NCI-H526 (cell line): ENCODE data around the gene RASA2.
"Not testable (repeated sequence)": the region's sequence is repeated elsewhere in the genome, so short reads cannot be mapped to it uniquely, and the experiment has no call there.

Experiments
- DNase-seq, 2 experiments: peaks; one replicate each; lab custom pipeline; 2025; lab: John Stamatoyannopoulos, UW

Gene RASA2

DNA sequence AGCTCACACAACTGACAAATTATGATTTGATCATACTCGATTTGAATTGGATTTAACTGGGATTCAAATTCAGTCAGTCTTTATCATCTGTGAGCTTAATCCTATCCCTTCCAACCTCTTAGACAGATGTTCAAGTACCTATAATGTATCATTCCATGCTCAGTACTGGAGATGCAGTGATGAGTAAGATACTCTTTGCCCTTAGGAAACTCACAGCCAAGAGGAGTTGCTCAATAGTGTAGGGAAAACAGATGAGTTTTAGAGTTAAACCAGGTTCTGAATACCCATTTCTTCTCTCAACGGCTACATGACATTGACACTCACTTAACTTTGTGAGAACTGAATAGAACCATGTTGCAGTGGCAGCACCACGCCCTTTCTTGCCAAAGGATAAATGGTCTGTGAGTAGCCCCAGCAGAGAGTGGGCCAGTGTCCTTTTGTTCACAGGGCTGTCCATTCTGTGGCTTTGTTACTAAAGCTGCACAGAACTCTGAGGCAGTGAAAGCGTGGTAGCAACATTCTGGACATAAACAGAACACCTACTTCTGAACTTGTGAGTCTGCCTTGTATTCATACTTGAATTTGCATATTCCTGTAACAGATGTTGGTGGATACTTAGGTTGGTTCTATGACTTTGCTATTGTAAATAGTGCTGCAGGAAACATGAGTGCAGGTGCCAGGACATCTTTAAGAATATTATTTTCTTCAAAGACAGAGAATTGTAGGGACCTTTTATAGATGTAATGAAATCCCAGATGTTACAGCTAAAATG lies 91.6 kb downstream of the RASA2 start:
- DNase-seq, result peak; percentile 65 to 75

DNA sequence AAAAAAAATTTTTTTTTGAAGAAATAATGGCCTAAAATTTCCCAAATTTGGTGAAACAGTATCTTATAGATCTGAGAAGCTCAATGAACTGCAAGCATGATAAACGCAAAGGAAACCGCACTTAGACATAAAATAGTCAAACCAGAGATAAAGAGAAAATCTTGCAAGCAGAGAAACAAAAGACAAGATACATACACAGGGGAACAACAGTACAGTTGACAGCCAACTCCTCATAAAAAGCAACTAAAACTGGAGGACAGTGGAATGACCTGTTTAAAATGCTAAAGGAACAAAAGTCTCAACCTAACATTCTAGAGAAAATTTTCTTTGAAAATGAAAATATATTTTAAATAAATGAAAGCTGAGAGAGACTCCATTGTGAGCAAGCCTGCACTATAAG lies 107.5 kb downstream of the RASA2 start:
- DNase-seq, result no peak

DNA sequence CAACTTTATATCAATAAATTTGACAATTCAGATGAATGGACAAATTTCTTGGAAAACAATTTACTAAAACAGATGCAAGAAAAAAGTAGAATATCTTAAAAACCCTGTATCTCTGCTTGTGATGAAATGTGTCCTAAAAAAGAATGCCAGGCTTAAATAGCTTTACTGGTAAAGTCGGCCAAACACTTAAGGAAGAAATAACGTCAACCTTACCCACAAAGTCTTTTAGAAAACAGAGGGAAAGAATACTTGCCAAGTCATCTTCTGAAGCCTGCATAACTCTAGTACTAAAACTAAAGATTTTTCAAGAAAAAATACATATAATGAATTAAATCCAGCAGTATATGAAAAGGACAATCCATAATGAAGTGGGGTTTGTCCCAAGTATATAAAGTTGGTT lies 111.1 kb downstream of the RASA2 start:
- DNase-seq, result no peak

DNA sequence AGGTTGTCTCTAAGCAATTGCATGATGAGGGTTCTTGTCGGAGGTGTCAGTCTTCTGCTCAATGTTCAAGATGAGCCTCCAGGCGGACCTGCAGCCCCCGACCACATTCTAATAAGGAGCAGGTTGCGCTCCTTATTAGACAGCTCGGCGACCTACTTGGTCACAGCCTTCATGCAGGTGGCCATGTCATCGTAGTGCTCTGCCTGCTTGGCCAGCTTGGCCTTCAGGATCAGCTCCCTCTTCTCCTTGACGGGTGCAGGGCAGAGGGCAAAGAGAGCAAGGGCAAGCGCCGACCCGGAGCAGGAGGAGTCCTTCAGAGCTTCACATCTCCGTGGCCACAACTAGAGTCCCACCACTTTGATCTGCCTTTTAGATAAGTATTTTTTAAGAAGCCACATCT lies 113.5 kb downstream of the RASA2 start:
- no peak for DNase-seq

DNA sequence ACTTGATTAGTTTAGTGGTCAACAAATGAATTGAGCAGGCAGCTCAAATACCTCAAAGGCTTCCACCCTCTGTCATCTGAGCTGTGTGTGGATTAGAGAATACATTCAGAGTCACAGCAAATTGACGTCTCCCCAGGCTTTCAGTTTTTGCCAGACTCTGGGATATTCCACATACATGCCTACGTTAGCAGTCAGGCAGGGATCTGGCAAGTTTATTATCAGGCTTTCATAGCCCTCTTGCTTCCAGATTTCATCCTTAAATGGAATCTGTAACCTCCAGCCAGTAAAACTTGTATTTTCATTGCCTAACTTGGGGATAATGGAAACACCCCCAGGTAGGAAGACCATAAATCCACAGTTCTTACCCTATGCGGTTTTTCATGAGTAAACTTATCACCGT lies 115.9 kb downstream of the RASA2 start:
- DNase-seq, result no peak

DNA sequence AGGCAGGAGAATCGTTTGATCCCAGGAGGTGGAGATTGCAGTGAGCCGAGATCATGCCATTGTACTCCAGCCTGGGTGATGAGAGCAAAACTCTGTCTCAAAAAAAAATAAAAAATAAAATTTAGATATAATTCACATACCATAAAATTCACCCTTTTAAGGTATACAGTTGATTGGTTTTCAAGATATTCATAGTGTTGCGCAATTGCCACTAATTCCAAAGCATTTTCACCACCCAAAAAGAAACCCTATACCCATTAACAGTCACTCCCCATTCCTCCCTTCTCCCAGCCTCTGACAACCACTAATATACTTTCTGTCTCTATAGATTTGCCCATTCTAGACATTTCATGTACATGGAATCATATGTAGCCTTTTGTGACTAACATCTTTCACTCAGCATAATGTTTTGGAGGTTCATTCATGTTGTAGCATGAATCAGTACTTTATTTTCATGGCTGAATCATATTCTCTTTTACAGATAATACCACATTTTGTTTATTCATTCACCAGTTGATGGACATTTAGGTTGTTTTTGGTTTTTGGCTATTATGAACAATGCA lies 116.7 kb downstream of the RASA2 start:
- no peak for DNase-seq

DNA sequence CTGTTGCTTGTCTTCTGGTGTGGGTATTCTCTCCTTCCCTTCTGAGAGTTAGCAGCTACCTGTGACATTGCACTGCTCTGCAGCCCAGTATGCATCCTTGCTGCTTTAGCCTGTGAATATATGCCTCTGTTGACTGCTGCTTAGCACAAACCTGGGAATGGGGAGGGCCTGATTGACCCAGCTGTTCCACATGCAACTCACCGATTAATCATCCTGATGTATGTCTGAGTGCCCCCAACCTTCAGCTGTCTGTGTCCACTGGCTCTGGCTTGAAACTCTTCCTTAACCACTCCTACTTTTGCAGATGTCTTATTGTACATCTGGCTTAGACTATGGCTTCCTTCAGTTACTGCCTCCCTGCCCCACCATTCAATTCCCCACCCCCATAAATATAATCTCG lies 119.1 kb downstream of the RASA2 start:
- no peak for DNase-seq

DNA sequence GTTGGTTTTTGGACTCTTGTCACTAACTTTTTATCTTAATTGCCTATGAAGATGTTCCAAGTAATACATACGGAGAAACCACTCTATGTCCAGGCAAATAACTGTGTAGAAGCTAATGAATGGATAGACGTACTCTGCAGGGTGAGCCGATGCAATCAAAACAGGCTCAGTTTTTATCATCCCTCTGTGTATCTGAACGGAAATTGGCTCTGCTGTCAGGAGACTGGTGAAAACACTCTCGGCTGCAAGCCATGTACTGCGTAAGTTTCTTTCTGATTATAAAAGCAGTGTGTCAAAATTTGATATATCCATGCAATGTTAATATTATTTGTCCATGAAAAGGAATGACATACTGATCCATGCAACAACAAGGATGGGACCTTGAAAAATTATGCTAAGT lies 121.6 kb downstream of the RASA2 start:
- no peak for DNase-seq

DNA sequence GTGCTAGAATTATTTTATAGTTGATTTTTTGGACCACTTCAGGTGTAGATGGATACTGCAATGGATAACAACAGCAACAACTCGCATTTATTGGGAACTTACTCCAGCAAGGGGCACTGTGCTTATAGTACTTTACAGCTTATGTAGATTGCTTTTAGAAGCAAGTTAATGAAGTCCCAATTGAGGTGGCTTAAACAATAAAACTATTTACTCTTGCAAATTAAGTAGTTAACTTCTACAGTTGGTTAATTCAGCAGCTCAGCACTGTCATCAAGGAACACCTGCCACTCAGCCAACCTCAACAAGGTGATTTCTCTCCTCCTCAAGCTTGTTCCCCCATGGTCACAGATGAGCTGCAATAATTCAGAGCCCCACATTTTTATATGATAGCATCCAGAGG lies 124.1 kb downstream of the RASA2 start:
- peak; percentile 85 to 90 for DNase-seq

DNA sequence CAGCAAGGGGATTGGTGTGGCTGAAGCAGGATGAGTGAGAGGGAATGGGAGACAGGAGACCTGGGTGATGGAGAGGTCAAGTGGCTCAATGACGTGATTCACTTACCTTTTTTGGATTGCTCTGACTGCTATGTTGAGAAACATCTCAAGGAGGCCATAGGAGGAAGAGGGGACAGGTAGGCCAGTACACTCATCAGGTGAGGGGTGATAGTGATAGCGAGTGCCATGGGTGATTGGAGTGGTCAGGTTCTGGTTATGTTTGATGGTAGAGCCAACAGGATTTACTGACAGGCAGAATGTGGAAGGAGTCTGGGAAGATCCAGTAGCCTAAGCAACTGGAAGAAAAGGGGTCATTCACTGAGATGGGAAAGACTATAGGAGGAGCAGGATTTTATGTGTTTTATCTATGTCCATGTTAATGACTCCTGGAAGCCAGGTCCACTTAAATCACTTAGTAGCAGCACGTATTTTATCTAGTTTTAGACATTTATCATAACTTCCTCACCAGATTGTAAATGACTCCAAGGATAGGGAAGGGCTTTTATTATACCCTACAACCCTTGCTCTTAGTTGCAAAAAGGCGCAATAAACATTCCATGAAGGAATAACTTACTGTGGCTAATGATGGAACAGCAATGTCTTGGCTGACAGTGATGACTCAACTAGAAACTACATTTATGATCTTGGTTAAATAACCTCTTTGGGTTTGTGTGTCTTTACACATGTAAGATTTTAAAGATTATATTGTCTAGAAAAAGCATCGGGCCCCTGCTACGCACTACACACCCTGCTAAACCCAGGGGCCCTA lies 131.5 kb downstream of the RASA2 start:
- no peak for DNase-seq

DNA sequence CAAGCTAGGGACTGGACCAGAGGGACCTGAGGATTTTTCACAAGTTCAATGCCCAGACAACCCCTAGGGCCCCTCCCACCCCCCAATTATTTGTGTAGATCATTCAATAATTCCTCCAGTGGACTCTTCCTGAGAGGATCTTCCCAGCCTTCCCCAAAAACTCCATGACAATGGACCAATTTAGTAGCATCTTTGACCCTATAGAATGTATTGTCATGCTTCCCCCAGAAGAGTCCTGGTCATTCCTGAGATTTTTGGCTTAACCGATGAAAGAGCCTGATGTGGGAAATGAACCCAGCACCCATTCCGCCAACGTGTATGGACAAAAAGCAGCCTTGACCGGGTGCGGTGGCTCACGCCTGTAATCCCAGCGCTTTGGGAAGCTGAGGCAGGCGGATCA lies 132.1 kb downstream of the RASA2 start:
- DNase-seq, result no peak

DNA sequence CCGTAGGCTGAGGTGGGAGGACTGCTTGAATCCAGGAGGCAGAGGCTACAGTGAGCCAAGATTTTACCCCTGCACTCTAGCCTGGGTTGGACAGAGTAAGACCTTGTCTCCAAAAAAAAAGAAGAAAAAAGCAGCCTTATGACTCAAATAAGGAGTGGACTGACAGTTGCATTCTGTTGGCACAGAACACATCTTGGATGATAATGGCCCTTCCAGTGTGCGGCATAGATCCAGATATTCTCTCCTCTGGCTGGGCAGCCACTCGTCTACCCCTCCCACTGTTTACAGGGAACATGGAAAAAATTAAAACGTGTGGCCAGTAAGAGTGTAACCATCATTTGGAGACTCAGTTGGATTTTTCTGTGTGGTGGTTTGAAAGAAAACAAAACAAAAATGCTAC lies 132.6 kb downstream of the RASA2 start:
- no peak for DNase-seq

DNA sequence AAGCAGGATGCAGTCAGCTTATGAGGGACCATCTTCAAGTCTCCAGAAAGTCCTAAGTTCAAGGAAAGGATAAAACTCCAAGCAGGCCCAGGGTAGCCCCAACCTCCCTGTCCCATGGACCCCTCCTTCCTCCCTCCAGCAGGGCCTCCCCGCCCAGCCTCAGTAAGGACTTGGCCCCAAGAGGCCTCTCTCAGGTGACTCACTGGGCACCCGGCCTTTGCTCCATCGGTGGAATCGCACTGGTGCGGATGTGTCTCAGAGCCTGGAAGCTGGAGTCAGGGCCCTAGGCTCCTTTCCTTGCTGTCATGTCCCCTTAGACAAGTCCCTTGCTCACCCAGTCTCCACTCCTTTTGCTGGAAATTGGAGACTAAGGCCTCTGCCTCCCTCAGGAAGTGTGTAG lies 136.9 kb downstream of the RASA2 start:
- DNase-seq, result no peak

DNA sequence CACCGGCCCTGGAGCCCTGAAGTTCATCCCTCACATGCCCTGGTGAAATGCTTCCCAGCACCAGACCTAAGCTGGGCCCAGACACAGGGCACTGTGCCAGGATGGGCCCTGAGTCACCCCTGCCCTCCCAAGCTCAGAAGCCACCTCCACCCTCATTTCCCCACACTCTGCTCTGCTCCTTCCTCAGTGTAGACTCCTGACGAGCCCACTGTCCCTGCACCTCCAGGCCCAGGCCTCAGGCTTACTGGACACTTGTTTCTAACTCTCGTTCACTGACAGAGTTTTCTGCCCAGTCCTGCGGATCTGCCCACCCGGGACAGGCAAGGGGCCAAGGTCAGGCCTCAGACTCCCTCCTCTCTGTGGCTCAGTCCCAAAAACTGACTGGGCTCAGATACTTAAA lies 138.7 kb downstream of the RASA2 start:
- DNase-seq, result no peak

DNA sequence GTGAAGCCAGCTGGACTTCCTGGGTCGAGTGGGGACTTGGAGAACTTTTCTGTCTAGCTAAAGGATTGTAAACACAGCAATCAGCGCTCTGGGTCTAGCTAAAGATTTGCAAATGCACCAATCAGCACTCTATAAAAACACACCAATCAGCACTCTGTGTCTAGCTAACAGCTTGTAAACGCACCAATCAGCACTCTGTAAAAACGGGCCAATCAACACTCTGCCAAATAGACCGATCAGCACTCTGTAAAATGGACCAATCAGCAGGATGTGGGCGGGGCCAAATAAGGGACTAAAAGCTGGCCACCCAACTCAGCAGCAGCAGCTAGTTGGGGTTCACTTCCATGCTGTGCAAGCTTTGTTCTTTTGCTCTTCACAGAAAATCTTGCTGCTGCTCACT lies 141.5 kb downstream of the RASA2 start:
- not testable (repeated sequence) for DNase-seq

DNA sequence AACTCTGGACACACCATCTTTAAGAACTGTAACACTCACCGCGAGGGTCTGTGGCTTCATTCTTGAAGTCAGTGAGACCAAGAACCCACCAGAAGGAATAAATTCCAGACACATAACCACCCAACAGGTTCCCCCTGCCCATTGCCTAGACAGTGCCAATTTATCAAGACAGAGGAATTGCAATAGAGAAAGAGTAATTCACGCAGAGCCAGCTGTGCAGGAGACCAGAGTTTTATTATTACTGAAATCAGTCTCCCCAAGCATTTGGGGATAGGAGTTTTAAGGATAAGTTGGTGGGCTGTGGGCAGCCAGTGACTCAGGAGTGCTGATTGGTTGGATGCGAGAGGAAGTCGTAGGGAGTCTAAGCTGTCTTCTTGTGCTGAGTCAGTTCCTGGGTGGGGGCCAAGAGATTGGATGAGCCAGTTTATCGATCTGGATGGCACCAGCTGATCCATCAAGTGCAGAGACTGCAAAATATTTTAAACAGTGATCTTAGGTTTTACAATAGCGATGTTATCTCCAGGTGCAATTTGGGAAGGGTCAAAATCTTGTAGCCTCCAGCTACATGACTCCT lies 142.1 kb downstream of the RASA2 start:
- DNase-seq, result not testable (repeated sequence)

DNA sequence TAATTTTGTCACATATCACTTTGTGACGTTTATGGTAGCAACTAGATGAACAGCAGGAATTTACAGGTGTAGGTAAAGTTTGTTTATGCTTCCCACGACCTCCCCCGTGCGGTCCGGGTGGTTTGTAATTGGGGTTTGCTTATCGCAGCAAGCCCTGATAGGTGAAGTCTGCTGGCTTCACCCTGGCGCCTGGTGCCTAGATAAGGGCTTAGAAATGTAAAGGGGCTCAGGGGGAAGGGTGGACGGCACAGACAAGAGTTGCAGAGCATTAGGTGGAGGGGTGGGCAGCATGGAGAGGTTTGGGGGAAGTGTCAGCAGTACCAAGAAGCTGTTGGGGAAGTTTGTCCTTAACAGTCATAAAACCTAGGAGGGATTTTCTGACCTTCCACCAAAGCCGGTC lies 143.1 kb downstream of the RASA2 start:
- no peak for DNase-seq

DNA sequence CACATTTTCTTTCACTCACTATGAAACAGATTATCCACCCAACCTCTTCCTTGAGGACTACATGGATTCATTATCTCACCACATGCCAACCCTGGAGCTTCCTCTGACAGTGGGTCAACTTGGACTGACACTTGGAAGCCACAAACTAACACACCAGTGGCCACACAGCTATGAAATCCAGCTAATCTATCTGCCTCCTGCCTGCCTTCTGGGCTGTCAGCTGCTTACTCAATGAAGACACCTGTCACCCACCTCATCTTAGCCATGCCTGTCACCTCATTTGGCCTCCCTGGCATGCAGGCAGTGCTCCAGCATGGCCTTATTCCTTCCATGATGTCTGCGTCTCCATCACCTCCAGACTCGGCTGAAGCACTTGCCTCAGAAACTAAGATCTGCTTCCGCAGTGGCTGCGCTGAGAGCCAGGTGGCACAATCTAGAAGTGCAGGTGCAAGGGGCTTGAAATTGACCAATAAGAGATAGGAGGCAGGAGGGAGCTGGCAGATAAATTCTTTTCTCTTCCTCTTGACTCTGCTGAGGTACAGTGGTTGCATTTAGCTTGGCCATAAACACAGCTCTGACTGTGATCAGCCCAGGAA lies 146.1 kb downstream of the RASA2 start:
- peak in 1 of 2 experiments; percentile 20 for DNase-seq

DNA sequence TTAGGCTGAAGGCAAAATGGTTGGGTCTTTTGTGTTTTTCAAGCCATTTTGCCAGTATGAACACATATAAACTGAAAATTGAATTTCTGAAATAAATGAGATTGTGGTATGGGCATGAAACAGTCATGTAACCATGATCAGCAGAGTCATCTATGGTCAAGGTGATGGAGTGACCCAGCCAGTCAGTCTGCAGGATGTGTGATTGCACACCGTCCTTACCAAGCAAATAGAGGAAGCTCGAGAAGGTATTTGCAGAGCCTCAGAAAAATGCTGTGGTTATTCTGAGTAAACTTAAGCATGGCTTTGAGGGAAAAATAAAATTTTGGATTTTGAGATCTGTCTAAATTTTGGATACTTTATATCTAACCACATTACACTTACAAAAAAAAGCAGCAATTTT lies 155.4 kb downstream of the RASA2 start:
- no peak for DNase-seq

DNA sequence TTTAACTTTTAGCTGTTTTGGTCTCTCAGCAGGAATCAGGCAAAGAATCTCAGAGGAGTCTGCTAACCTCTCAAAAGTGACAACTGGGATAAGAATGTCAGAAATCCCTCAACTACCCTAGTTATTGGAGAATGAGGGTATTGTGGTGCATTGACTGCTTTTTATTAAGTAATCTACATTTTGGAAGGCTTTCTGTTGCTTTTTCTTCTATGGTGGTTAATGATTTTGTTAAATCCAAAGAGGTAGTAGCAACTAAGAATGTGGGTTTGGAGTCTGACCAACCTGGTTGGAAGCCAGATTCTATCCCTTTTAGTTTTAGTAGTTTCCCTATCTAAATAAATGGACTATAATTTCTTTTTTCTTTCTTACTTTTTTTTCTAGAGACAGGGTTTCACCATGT lies 156.6 kb downstream of the RASA2 start:
- no peak for DNase-seq

DNA sequence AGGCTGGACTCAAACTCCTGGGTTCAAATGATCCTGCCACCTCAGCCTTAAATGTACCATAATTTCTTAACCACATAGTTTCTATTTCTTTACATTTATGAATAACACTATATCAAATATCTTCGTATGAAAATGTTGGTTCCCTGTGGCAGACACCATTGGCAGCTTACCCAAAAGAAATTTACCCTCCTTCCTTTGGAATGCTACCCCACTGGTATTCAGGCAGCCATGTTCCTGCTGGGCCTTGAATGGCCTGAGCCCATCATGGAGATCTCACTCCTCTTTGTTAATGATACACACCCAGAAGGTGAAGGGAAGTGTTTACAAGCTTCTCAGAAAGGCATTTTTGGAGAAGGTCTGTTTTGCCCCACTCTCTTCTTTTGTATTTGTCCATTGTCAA lies 157.0 kb downstream of the RASA2 start:
- DNase-seq, result no peak

DNA sequence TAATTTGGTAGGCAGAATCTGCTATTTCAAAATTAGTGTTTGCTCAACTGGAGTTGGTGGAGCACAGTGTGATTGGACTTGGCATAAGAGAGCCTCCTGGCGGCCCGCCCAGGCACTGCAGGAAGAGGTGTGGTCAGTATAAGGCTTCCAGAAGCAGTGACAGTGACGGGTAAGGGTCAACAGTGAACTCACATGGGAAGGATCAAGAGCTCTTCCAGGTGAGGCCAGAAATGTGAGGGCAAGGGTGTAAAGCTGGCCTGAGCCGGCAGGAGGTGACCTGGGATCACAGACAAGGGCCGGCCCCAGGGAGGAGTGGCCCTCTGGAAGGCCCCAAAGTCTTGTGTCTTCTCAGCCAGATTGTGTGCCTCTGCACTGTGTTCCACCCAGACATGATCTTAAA lies 158.1 kb downstream of the RASA2 start:
- DNase-seq, result peak; percentile 18 to 60
